ENCODE results near the gene EXOG. TPM values are rescaled to one million over a fixed set of nuclear protein-coding genes. Genes with fewer than 3 reads are reported as not detected.
A peak's percentile ranks its signal among the peaks of the same experiment; 100 is the strongest.

The EXOG gene
- total RNA-seq, 1 donor from 2014 or later, result 18.4 TPM

DNA sequence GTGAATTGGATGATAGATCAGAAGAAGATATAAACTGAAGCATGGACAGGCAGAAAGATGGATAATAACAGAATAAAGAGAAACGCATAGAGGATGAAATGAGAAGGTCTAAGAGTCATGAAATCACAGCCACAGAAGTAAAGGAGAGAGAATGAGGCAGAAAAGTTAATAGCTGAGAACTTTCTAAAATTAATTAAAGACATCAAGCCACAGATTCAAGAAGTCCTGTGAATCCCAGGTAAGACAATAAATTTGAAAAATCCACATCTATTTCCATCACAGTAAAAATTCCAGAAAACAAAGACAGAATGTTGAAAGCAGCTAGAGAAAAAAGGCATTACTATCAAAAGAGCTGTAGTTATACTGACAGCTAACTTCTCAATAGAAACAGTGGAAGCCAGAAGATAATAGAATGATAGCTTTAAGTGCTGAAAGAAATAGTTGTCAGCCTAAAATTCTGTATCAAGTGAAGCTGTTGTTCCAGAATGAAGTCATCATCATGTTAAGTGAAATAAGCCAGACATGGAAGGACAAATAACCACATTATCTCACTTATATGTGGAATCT is 30.5 kb upstream of the EXOG start:
- Mint-ChIP-seq H3K27ac (ENCODE audit: unreplicated experiment) (no peak overlapping the region), H3K27me3 (ENCODE audit: unreplicated experiment) (no peaks in the 10 kb centered on the region), H3K4me3 (ENCODE audit: unreplicated experiment) (no peak overlapping the region), H3K36me3 (ENCODE audit: unreplicated experiment) (peaks cover 16% of the 10 kb centered on the region), H3K4me1 (ENCODE audit: unreplicated experiment) (peaks cover 3% of the 10 kb centered on the region), H3K9me3 (ENCODE audit: unreplicated experiment) (peaks cover 32% of the 10 kb centered on the region)
- no peak for DNase-seq (ENCODE audit: extremely low spot score, unreplicated experiment)
- no peak for TF ChIP-seq CTCF (IDR thresholded peaks at IDR 0.05)

DNA sequence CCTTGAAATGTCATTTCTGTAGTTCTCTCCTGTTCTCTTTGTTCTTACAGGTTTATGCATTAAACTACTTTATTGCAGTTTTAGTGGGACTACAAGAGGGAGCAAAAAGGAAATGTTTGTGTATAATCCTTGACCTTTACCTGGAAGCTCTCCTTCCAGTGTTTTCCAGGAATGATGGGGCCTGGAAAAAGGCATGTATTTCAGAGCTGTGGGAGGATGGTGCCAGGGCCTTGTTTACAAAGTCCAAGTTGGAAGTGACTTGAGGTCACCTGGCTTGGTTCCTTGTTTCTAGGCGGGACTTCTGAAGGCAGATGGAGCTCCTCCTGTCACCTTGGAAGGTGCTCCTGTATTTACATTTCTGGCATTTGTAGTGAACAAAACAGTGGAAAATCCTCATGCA is 27.4 kb upstream of the EXOG start:
- TF ChIP-seq CTCF (IDR thresholded peaks at IDR 0.05), result no peak
- Mint-ChIP-seq H3K4me1 (ENCODE audit: unreplicated experiment) (peaks cover 13% of the 10 kb centered on the region), H3K36me3 (ENCODE audit: unreplicated experiment) (peaks cover 16% of the 10 kb centered on the region), H3K27ac (ENCODE audit: unreplicated experiment) (no peak overlapping the region), H3K27me3 (ENCODE audit: unreplicated experiment) (no peaks in the 10 kb centered on the region), H3K4me3 (ENCODE audit: unreplicated experiment) (no peak overlapping the region), H3K9me3 (ENCODE audit: unreplicated experiment) (peaks cover 34% of the 10 kb centered on the region)
- DNase-seq (ENCODE audit: extremely low spot score, unreplicated experiment), result peak; percentile 19

- H3K9me3 Mint-ChIP-seq (ENCODE audit: unreplicated experiment), result peaks cover 34% of the 10 kb centered on the region
Observed at GRCh38 chr3:38469852-38470251, 26.3 kb upstream of the EXOG start.

DNA sequence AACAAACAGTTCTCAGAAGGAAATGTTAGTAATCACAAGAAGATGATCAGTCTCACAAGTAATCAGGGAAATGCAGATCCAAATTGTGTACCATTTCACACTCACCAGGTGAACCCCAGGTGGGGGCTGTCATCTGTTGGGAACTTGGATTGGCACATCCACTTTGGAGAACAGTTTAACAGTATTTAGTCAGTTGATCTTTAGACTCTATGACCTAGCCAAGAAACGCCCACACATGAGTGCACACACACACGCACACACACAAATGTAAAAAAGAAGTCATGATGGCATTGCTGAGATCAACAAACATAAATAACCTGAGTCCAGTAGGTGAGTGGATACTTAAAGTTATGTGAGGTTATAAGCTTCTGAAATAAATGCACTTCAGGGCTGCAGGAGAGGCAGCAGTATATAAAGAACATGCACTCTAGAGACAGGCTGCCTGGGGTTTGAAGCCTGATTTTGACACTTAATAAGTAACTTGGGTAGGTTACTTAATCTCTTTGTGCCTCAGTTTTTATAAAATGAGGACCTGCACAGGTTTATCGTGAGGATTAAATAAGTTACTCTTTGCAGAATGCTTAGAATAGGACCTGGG is 24.8 kb upstream of the EXOG start:
- Mint-ChIP-seq H3K27me3 (ENCODE audit: unreplicated experiment) (no peaks in the 10 kb centered on the region), H3K9me3 (ENCODE audit: unreplicated experiment) (peaks cover 26% of the 10 kb centered on the region), H3K36me3 (ENCODE audit: unreplicated experiment) (peaks cover 14% of the 10 kb centered on the region), H3K27ac (ENCODE audit: unreplicated experiment) (no peak overlapping the region), H3K4me3 (ENCODE audit: unreplicated experiment) (no peak overlapping the region), H3K4me1 (ENCODE audit: unreplicated experiment) (peaks cover 13% of the 10 kb centered on the region)
- DNase-seq (ENCODE audit: extremely low spot score, unreplicated experiment), result peak; percentile 46
- TF ChIP-seq CTCF (IDR thresholded peaks at IDR 0.05), result no peak

More at GRCh38 chr3:38469852-38470251, 26.3 kb upstream of the EXOG start:
- DNase-seq (ENCODE audit: extremely low spot score, unreplicated experiment), result no peak
- Mint-ChIP-seq H3K27me3 (ENCODE audit: unreplicated experiment) (no peaks in the 10 kb centered on the region), H3K27ac (ENCODE audit: unreplicated experiment) (no peak overlapping the region), H3K4me3 (ENCODE audit: unreplicated experiment) (no peak overlapping the region), H3K4me1 (ENCODE audit: unreplicated experiment) (peaks cover 13% of the 10 kb centered on the region), H3K36me3 (ENCODE audit: unreplicated experiment) (peaks cover 16% of the 10 kb centered on the region)
- no peak for TF ChIP-seq CTCF (IDR thresholded peaks at IDR 0.05)

- peak; percentile 81 for DNase-seq (ENCODE audit: extremely low spot score, unreplicated experiment)
- Mint-ChIP-seq H3K4me1 (ENCODE audit: unreplicated experiment) (peaks cover 9% of the 10 kb centered on the region), H3K36me3 (ENCODE audit: unreplicated experiment) (peaks cover 14% of the 10 kb centered on the region), H3K27ac (ENCODE audit: unreplicated experiment) (no peak overlapping the region), H3K4me3 (ENCODE audit: unreplicated experiment) (no peak overlapping the region), H3K27me3 (ENCODE audit: unreplicated experiment) (no peaks in the 10 kb centered on the region), H3K9me3 (ENCODE audit: unreplicated experiment) (peaks cover 26% of the 10 kb centered on the region)
- no peak for TF ChIP-seq CTCF (IDR thresholded peaks at IDR 0.05)
Observed at GRCh38 chr3:38472342-38472741, 23.8 kb upstream of the EXOG start.
